Mesendoderm (in vitro differentiated cells): Measurements from ENCODE around the gene MTMR4.

ENCODE experiments used
- DNase-seq: peaks from one replicate; pipeline ENCODE4 v3.0.0; 2013
- H2AK5ac ChIP-seq: 2 replicates; pipeline ENCODE4 v1.6.1; 2013; ENCODE audit warnings: low read length, inconsistent platforms
- H2BK120ac ChIP-seq: 2 replicates; pipeline ENCODE4 v1.6.1; 2013; ENCODE audit warnings: low read depth, mild to moderate bottlenecking, low read length, moderate library complexity, mixed read lengths
- H2BK15ac ChIP-seq: replicated peaks from 2 replicates; pipeline ENCODE4 v1.6.1; 2013; ENCODE audit warnings: low read depth, mild to moderate bottlenecking, moderate library complexity
- H2BK5ac ChIP-seq: 2 replicates; pipeline ENCODE4 v1.6.1; 2013; ENCODE audit warnings: low read length, inconsistent platforms
- H3K18ac ChIP-seq: 2 replicates; pipeline ENCODE4 v1.6.1; 2013; ENCODE audit warnings: mild to moderate bottlenecking, low read length, mixed read lengths
- H3K23ac ChIP-seq: one replicate; pipeline ENCODE4 v1.6.1; 2013; ENCODE audit warnings: low read length
- H3K27ac ChIP-seq: 2 replicates; pipeline ENCODE4 v1.5.1; 2013; ENCODE audit warnings: low read depth, mild to moderate bottlenecking, inconsistent platforms, low read length, moderate library complexity
- H3K27me3 ChIP-seq: 2 replicates; pipeline ENCODE4 v1.6.1; 2013; ENCODE audit warnings: low read length, control low read depth, mild to moderate bottlenecking, inconsistent platforms; ENCODE audit not compliant: insufficient read depth, poor library complexity
- H3K36me3 ChIP-seq: 2 replicates; pipeline ENCODE4 v1.6.1; 2013; ENCODE audit warnings: low read length, inconsistent platforms; ENCODE audit not compliant: control insufficient read depth, insufficient read depth
- H3K4ac ChIP-seq: one replicate; pipeline ENCODE4 v1.6.1; 2013; ENCODE audit warnings: low read depth, mild to moderate bottlenecking, low read length, moderate library complexity
- H3K4me1 ChIP-seq: 2 replicates; pipeline ENCODE4 v1.6.1; 2013; ENCODE audit warnings: low read depth, low read length, inconsistent platforms; ENCODE audit not compliant: control insufficient read depth
- H3K4me2 ChIP-seq: 2 replicates; pipeline ENCODE4 v1.6.1; 2013; ENCODE audit warnings: low read length
- H3K4me3 ChIP-seq: 2 replicates; pipeline ENCODE4 v1.5.1; 2013; ENCODE audit warnings: mild to moderate bottlenecking, low read length
- H3K56ac ChIP-seq: one replicate; pipeline ENCODE4 v1.6.1; 2013; ENCODE audit warnings: low read length
- H3K79me1 ChIP-seq: 2 replicates; pipeline ENCODE4 v1.6.1; 2013; ENCODE audit warnings: low read length, inconsistent platforms
- H3K79me2 ChIP-seq: 2 replicates; pipeline ENCODE4 v1.6.1; 2013; ENCODE audit warnings: mild to moderate bottlenecking, low read length; ENCODE audit not compliant: control insufficient read depth, insufficient read depth
- H3K9ac ChIP-seq: 2 replicates; pipeline ENCODE4 v1.6.1; 2013; ENCODE audit warnings: low read length, inconsistent platforms
- H4K5ac ChIP-seq: one replicate; pipeline ENCODE4 v1.6.1; 2013; ENCODE audit warnings: low read length
- H4K8ac ChIP-seq: one replicate; pipeline ENCODE4 v1.6.1; 2013; ENCODE audit warnings: low read depth, mild to moderate bottlenecking, control low read depth, low read length, moderate library complexity
- WGBS: extraction: QIAGEN DNeasy Blood & Tissue Kit; methylation state at CpG from one replicate; pipeline ENCODE4 v1.1.7; 2013; ENCODE audit warnings: low lambda C conversion rate, missing lambda C conversion rate; ENCODE audit not compliant: insufficient coverage; ENCODE audit errors: extremely low coverage; 5-methylcytosine and 5-hydroxymethylcytosine counted together

Gene MTMR4

DNA sequence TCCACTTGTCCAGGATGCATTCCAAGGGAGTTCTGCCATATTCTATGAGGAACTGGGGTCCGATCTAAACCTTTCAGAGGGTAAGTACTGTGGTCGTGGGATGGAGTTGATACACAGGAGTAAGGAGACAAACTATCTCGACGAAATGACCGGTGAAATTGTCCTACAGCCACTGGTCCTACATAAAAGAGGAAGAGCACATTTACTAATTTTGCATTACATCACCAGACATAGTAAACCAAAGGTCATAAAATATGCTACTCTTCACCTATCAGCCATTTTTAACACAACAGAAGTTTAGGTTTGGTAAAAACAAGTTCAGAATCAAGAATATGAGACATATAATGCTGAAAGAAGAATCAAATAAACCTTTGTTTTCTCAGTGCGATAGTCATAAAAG is 34.3 kb downstream of the MTMR4 start:
- H3K4me3 ChIP-seq: no peak overlapping the region
- H2BK15ac ChIP-seq: no peak overlapping the region
- no peak overlapping the region for H3K27ac ChIP-seq
- no peak overlapping the region for H2BK120ac ChIP-seq
- no peak overlapping the region for H4K5ac ChIP-seq
- no peaks in the 10 kb centered on the region for H3K36me3 ChIP-seq
- no peak overlapping the region for H3K4ac ChIP-seq
- H3K56ac ChIP-seq: no peak overlapping the region
- no peaks in the 10 kb centered on the region for H3K79me1 ChIP-seq
- no peak overlapping the region for H3K23ac ChIP-seq
- no peak overlapping the region for H3K9ac ChIP-seq
- no peak overlapping the region for H2BK5ac ChIP-seq
- H3K4me2 ChIP-seq: no peak overlapping the region
- no CpG with 5 or more reads among the region's 6 CpGs for whole genome bisulfite sequencing
- H3K4me1 ChIP-seq: no peaks in the 10 kb centered on the region
- no peaks in the 10 kb centered on the region for H3K79me2 ChIP-seq
- H2AK5ac ChIP-seq: no peak overlapping the region
- H3K18ac ChIP-seq: no peak overlapping the region
- DNase-seq: no peak
- H4K8ac ChIP-seq: no peak overlapping the region
- H3K27me3 ChIP-seq: no peaks in the 10 kb centered on the region

DNA sequence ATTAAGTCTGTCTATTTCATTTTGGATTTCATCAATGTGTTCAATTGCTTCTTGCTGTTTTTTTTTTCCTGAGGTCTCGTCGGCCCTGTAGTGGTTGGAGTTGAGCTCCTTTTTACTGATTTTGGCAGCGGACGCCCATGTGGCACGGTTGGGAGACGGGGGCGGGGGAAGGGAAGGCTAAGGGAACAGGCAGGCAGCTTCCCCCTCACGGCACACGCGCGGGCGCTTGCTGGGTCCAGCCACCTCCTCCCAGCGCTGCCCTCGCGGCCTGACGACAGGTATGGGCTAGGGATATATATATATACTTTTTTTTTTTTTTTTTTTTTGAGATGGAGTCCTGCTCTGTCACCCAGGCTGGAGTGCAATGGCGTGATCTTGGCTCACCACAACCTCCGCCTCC is 37.6 kb downstream of the MTMR4 start:
- Histone ChIP-seq H2BK5ac (no peak overlapping the region), H2BK15ac (no peak overlapping the region), H4K5ac (no peak overlapping the region), H3K27me3 (no peaks in the 10 kb centered on the region), H2AK5ac (no peak overlapping the region), H3K79me1 (no peaks in the 10 kb centered on the region), H3K56ac (no peak overlapping the region), H2BK120ac (no peak overlapping the region), H3K9ac (no peak overlapping the region), H3K36me3 (no peaks in the 10 kb centered on the region), H3K4me2 (no peak overlapping the region), H3K4ac (no peak overlapping the region), H4K8ac (no peak overlapping the region), H3K18ac (no peak overlapping the region), H3K4me1 (no peaks in the 10 kb centered on the region), H3K79me2 (no peaks in the 10 kb centered on the region), H3K4me3 (no peak overlapping the region), H3K27ac (no peak overlapping the region), H3K23ac (no peak overlapping the region)
- WGBS: no CpG with 5 or more reads among the region's 18 CpGs
- no peak for DNase-seq

DNA sequence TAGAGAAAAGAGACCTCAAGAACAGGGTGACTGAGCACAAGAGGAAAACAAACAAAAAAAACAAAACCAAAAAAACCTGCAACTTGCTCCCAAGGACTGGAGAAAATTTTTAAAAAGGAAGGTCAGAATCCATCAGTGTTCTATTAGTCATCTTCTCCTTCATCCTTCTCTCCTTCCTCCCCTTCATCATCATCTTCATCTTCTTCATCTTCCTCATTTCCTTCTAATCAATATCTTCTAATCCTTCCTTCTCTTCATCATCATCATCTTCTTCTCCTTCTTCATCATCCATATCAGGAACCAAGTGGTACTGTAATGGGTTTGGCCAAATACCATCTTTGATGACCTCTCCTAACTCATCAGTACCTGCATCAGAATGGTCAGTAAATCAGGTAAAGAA is 38.5 kb downstream of the MTMR4 start:
- no peak for DNase-seq
- Histone ChIP-seq H3K4me1 (no peaks in the 10 kb centered on the region), H3K27me3 (no peaks in the 10 kb centered on the region), H3K36me3 (no peaks in the 10 kb centered on the region), H3K4me2 (no peak overlapping the region), H2BK120ac (no peak overlapping the region), H3K56ac (no peak overlapping the region), H4K5ac (no peak overlapping the region), H3K4me3 (no peak overlapping the region), H3K79me1 (no peaks in the 10 kb centered on the region), H3K79me2 (no peaks in the 10 kb centered on the region), H3K9ac (no peak overlapping the region), H4K8ac (no peak overlapping the region), H2BK5ac (no peak overlapping the region), H2AK5ac (no peak overlapping the region), H3K18ac (no peak overlapping the region), H2BK15ac (no peak overlapping the region), H3K4ac (no peak overlapping the region), H3K27ac (no peak overlapping the region), H3K23ac (no peak overlapping the region)

DNA sequence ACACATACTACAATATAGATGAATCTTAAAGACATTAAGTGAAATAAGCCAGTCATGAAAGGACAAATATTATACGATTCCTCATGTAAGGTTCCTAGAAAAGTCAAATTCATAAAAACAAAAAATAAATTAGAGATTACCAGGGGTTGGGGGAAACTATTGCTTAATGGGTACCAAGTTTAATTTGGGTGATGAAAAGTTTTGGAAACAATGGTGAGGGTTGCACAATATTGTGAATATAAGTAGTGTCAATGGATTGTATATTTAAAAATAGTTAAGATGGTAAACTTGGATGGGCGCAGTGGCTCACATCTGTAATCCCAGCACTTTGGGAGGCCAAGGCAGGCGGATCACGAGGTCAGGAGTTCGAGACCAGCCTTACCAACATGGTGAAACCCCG is 44.1 kb downstream of the MTMR4 start:
- DNase-seq: no peak

DNA sequence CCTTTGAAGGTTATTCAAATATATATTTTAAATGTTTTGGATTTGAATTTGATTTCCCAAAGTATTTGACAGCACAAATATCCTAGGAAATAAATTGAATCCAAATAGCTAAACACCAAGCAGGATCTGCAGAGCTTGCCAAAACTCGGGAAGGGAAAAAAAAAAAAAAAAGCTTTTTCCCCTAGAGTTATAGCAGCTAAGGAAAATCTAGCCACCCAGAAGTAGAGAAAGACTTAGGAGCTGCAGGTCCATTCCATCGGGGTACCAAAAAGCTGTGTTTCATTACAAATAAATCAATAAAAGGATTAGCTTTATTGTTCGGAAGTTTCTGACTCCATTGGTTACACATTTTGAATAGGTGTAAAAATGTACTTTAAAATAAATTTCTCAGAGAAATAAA is 45.5 kb downstream of the MTMR4 start:
- no peak for DNase-seq
- H4K8ac ChIP-seq: no peak overlapping the region

More for the DNA sequence above, 44.1 kb downstream of the MTMR4 start:
- Histone ChIP-seq H3K4me1 (no peaks in the 10 kb centered on the region), H3K18ac (no peak overlapping the region), H3K4ac (no peak overlapping the region), H2AK5ac (no peak overlapping the region), H4K8ac (no peak overlapping the region), H3K27me3 (no peaks in the 10 kb centered on the region), H4K5ac (no peak overlapping the region), H3K4me3 (no peak overlapping the region), H3K56ac (no peak overlapping the region), H2BK5ac (no peak overlapping the region), H3K4me2 (no peak overlapping the region), H3K23ac (no peak overlapping the region), H3K27ac (no peak overlapping the region), H3K79me1 (no peaks in the 10 kb centered on the region), H2BK120ac (no peak overlapping the region), H3K9ac (no peak overlapping the region), H2BK15ac (no peak overlapping the region), H3K79me2 (no peaks in the 10 kb centered on the region), H3K36me3 (no peaks in the 10 kb centered on the region)
- WGBS: no CpG with 5 or more reads among the region's 6 CpGs

DNA sequence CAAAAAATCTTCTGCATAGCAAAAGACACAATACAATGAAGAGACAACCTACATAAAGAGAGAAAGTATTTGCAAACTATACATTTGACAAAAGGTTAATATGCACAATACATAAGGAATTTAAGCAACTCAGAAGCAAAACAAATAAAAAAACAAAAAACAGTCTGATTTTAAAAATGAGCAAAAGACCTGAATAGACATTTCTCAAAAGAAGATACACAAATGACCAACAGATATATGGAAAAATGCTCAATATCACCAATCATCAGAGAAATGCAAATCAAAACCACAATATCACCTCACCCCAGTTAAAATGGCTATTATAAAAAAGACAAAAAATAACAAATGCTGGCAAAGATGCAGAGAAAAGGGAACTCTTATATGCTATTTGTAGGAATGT is 58.9 kb downstream of the MTMR4 start:
- no peaks in the 10 kb centered on the region for H3K4me1 ChIP-seq
- H2BK120ac ChIP-seq: no peak overlapping the region
- no peak overlapping the region for H3K27ac ChIP-seq
- no peaks in the 10 kb centered on the region for H3K79me1 ChIP-seq
- no peak overlapping the region for H2AK5ac ChIP-seq
- no peaks in the 10 kb centered on the region for H3K79me2 ChIP-seq
- no peak overlapping the region for H2BK15ac ChIP-seq
- no peak for DNase-seq
- H3K27me3 ChIP-seq: no peaks in the 10 kb centered on the region
- H3K4me3 ChIP-seq: no peak overlapping the region
- H3K18ac ChIP-seq: no peak overlapping the region
- H3K9ac ChIP-seq: no peak overlapping the region
- H4K5ac ChIP-seq: no peak overlapping the region
- no peak overlapping the region for H2BK5ac ChIP-seq
- H4K8ac ChIP-seq: no peak overlapping the region
- no peak overlapping the region for H3K56ac ChIP-seq
- H3K23ac ChIP-seq: no peak overlapping the region
- no peak overlapping the region for H3K4ac ChIP-seq
- H3K36me3 ChIP-seq: no peaks in the 10 kb centered on the region
- H3K4me2 ChIP-seq: no peak overlapping the region

More for the DNA sequence above, 45.5 kb downstream of the MTMR4 start:
- Histone ChIP-seq H4K5ac (no peak overlapping the region), H2BK5ac (no peak overlapping the region), H3K9ac (no peak overlapping the region), H3K23ac (no peak overlapping the region), H3K4ac (no peak overlapping the region), H3K79me2 (no peaks in the 10 kb centered on the region), H3K36me3 (no peaks in the 10 kb centered on the region), H3K27me3 (no peaks in the 10 kb centered on the region), H3K18ac (no peak overlapping the region), H3K79me1 (no peaks in the 10 kb centered on the region), H2BK15ac (no peak overlapping the region), H3K4me1 (no peaks in the 10 kb centered on the region), H3K4me2 (no peak overlapping the region), H3K27ac (no peak overlapping the region), H2AK5ac (no peak overlapping the region), H3K4me3 (no peak overlapping the region), H2BK120ac (no peak overlapping the region), H3K56ac (no peak overlapping the region)
- no CpG with 5 or more reads among the region's 3 CpGs for WGBS
